ENCODE results near the gene SPAG9. TPM values are rescaled to one million over a fixed set of nuclear protein-coding genes. Genes with fewer than 3 reads are reported as not detected.

SPAG9 gene
- total RNA-seq, 1 experiment from 2014 or later, result 90.5 TPM

- Histone ChIP-seq H3K9me2 (replicated peaks; ENCODE audit: low read length) (no peaks in the 10 kb centered on the region), H3K9me3 (ENCODE audit: low read length) (no peaks in the 10 kb centered on the region), H2AFZ (ENCODE audit: low read length) (no peak overlapping the region), H3K79me2 (ENCODE audit: low read length) (peaks cover 77% of the 10 kb centered on the region), H3K36me3 (ENCODE audit: low read depth, low read length) (no peaks in the 10 kb centered on the region; the same call in 1 of the 2 replicates), H3K4me1 (ENCODE audit: insufficient read depth, low read length) (peaks cover 58% of the 10 kb centered on the region), H3K4me3 (ENCODE audit: low read length) (no peak overlapping the region), H4K20me1 (ENCODE audit: low read length) (peaks cover 4% of the 10 kb centered on the region; the same call in 1 of the 2 replicates), H3K27ac (ENCODE audit: low read length) (no peak overlapping the region), H3F3A (ENCODE audit: low read length, unreplicated experiment) (no peaks in the 10 kb centered on the region), H3K27me3 (ENCODE audit: low read length) (no peaks in the 10 kb centered on the region), H3K4me2 (ENCODE audit: low read length) (peak overlapping the region; percentile 20; the same call in 1 of the 2 replicates), H3K9ac (ENCODE audit: low read length) (no peak overlapping the region)
- POLR2A ChIA-PET (ENCODE audit: unreplicated experiment), result interaction anchor here (0.6 kb wide), 1 partner anchor 60 kb away, joined by 6 read pairs; no protein-coding TSS in a partner anchor
- no TSS peak for BruUV-seq (replicated peaks)
- CTCF ChIA-PET, result no interaction called here
- no peak for ATAC-seq
- no peak for DNase-seq
- intact Hi-C loops (cut with micrococcal nuclease), result no loop called here
- TF ChIP-seq, protein P1, sequence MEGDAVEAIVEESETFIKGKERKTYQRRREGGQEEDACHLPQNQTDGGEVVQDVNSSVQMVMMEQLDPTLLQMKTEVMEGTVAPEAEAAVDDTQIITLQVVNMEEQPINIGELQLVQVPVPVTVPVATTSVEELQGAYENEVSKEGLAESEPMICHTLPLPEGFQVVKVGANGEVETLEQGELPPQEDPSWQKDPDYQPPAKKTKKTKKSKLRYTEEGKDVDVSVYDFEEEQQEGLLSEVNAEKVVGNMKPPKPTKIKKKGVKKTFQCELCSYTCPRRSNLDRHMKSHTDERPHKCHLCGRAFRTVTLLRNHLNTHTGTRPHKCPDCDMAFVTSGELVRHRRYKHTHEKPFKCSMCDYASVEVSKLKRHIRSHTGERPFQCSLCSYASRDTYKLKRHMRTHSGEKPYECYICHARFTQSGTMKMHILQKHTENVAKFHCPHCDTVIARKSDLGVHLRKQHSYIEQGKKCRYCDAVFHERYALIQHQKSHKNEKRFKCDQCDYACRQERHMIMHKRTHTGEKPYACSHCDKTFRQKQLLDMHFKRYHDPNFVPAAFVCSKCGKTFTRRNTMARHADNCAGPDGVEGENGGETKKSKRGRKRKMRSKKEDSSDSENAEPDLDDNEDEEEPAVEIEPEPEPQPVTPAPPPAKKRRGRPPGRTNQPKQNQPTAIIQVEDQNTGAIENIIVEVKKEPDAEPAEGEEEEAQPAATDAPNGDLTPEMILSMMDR (conservative IDR thresholded peaks at IDR 0.05; ENCODE audit: low read depth, low read length), result no peak
- TF ChIP-seq EZH2phosphoT487 (IDR thresholded peaks at IDR 0.05; ENCODE audit: borderline replicate concordance, low read length) (no peak), EZH2 (IDR thresholded peaks at IDR 0.05; ENCODE audit: low read length, unreplicated experiment) (no peak)
Observed at GRCh38 chr17:51060396-51060795, 60.3 kb downstream of the SPAG9 start.

DNA sequence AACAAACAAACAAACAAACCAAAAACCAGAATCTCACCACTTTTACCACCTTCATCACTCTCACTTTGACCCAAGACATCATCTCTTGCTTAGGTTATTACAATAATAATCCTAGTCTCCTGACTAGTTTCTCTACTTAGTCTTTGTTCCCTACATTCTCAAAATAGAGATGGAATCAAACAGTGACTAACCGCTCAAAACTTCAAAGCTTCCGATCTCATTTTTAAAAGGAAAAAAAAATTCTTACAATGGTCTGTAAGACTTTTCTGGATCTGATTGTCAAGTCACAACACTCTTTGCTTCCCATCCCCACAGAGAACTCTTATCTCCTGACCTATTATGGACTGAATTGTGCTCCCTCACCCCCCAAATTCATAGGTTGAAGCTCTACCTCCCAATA is 60.9 kb downstream of the SPAG9 start:
- peak overlapping the region; percentile 20 for H3K4me2 ChIP-seq (ENCODE audit: low read length)
- peak overlapping the region; percentile 31 for H3K27ac ChIP-seq (ENCODE audit: low read length)
- H3K79me2 ChIP-seq (ENCODE audit: low read length), result peaks cover 78% of the 10 kb centered on the region
- H3F3A ChIP-seq (ENCODE audit: low read length, unreplicated experiment), result no peaks in the 10 kb centered on the region
- no TSS peak for BruUV-seq (replicated peaks)
- ChIA-PET CTCF (no interaction called here), POLR2A (ENCODE audit: unreplicated experiment) (interaction anchor here (0.6 kb wide), 1 partner anchor 60 kb away, joined by 6 read pairs; no protein-coding TSS in a partner anchor)
- no peaks in the 10 kb centered on the region for H3K9me3 ChIP-seq (ENCODE audit: low read length)
- H3K4me1 ChIP-seq (ENCODE audit: insufficient read depth, low read length), result peaks cover 54% of the 10 kb centered on the region
- no peaks in the 10 kb centered on the region for H3K27me3 ChIP-seq (ENCODE audit: low read length)
- H3K9ac ChIP-seq (ENCODE audit: low read length), result no peak overlapping the region
- H2AFZ ChIP-seq (ENCODE audit: low read length), result no peak overlapping the region
- H3K9me2 ChIP-seq (replicated peaks; ENCODE audit: low read length), result no peaks in the 10 kb centered on the region
- H3K4me3 ChIP-seq (ENCODE audit: low read length), result no peak overlapping the region
- no peaks in the 10 kb centered on the region; the same call in 1 of the 2 replicates for H3K36me3 ChIP-seq (ENCODE audit: low read depth, low read length)
- ATAC-seq (no peak), DNase-seq (peak; percentile 65)
- TF ChIP-seq EZH2phosphoT487 (IDR thresholded peaks at IDR 0.05; ENCODE audit: borderline replicate concordance, low read length) (no peak), EZH2 (IDR thresholded peaks at IDR 0.05; ENCODE audit: low read length, unreplicated experiment) (no peak)
- TF ChIP-seq, protein P1 (conservative IDR thresholded peaks at IDR 0.05; ENCODE audit: low read depth, low read length), result no peak
- intact Hi-C loops (cut with micrococcal nuclease), result loop anchor here (5.0 kb wide), 1 partner anchor 42 kb away; no protein-coding TSS in a partner anchor
- H4K20me1 ChIP-seq (ENCODE audit: low read length), result peaks cover 4% of the 10 kb centered on the region; the same call in 1 of the 2 replicates

- TF ChIP-seq EZH2 (IDR thresholded peaks at IDR 0.05; ENCODE audit: low read length, unreplicated experiment) (no peak), EZH2phosphoT487 (IDR thresholded peaks at IDR 0.05; ENCODE audit: borderline replicate concordance, low read length) (no peak)
- intact Hi-C loops (cut with micrococcal nuclease), result loop anchor here (2.0 to 5.0 kb wide), 3 partner anchors 40 to 95 kb away; partner anchors contain the start of genes NME1 and SPAG9
- no peak overlapping the region for H3K4me2 ChIP-seq (ENCODE audit: low read length)
- no peaks in the 10 kb centered on the region for H3K9me3 ChIP-seq (ENCODE audit: low read length)
- CTCF ChIA-PET, result interaction anchor here (0.7 to 1.5 kb wide), 3 partner anchors 12 to 44 kb away, joined by 3 read pairs; no protein-coding TSS in a partner anchor
- H3K9ac ChIP-seq (ENCODE audit: low read length), result no peak overlapping the region
- no peak overlapping the region for H3K4me3 ChIP-seq (ENCODE audit: low read length)
- BruUV-seq (replicated peaks), result no TSS peak
- H3F3A ChIP-seq (ENCODE audit: low read length, unreplicated experiment), result no peaks in the 10 kb centered on the region
- DNase-seq, result no peak
- peaks cover 40% of the 10 kb centered on the region for H3K4me1 ChIP-seq (ENCODE audit: insufficient read depth, low read length)
- H2AFZ ChIP-seq (ENCODE audit: low read length), result no peak overlapping the region
- no peaks in the 10 kb centered on the region for H3K9me2 ChIP-seq (replicated peaks; ENCODE audit: low read length)
- H3K27ac ChIP-seq (ENCODE audit: low read length), result peak overlapping the region; percentile 35; the same call in 1 of the 2 replicates
- no peak for ATAC-seq
- H4K20me1 ChIP-seq (ENCODE audit: low read length), result peaks cover 4% of the 10 kb centered on the region; the same call in 1 of the 2 replicates
- H3K27me3 ChIP-seq (ENCODE audit: low read length), result no peaks in the 10 kb centered on the region
- no peaks in the 10 kb centered on the region; the same call in 1 of the 2 replicates for H3K36me3 ChIP-seq (ENCODE audit: low read depth, low read length)
- peaks cover 68% of the 10 kb centered on the region for H3K79me2 ChIP-seq (ENCODE audit: low read length)
- POLR2A ChIA-PET (ENCODE audit: unreplicated experiment), result interaction anchor here (0.6 kb wide), 1 partner anchor 11 kb away, joined by 4 read pairs; no protein-coding TSS in a partner anchor
Observed at GRCh38 chr17:51057534-51057933, 63.1 kb downstream of the SPAG9 start.
